Activated T-helper 17 cell treated with anti-CD3 and anti-CD28 coated beads, Interleukin-2, amount 50 U/mL, for 72 hours (primary cell): ENCODE data around the gene HACD3. TPM values are rescaled to one million over a fixed set of nuclear protein-coding genes. Genes with fewer than 3 reads are reported as not detected.
"Not testable (repeated sequence)": the region's sequence is repeated elsewhere in the genome, so short reads cannot be mapped to it uniquely, and the experiment has no call there.

Experiments
- ATAC-seq: fragments of 150-1000 bp; cut with Tn5 transposase; replicated peaks from 2 replicates; pipeline ENCODE4 v1.10.0; 2021; ENCODE audit warnings: mild to moderate bottlenecking, moderate library complexity
- H3K27ac Mint-ChIP-seq: one replicate; pipeline ENCODE4 v1.8.0; 2022; ENCODE audit warnings: mixed read lengths
- H3K27me3 Mint-ChIP-seq: one replicate; pipeline ENCODE4 v1.8.0; 2022; ENCODE audit warnings: mixed read lengths
- H3K36me3 Mint-ChIP-seq: one replicate; pipeline ENCODE4 v1.8.0; 2022; ENCODE audit warnings: low read depth, mild to moderate bottlenecking, mixed read lengths
- H3K4me1 Mint-ChIP-seq: one replicate; pipeline ENCODE4 v1.8.0; 2022; ENCODE audit warnings: mixed read lengths
- H3K4me3 Mint-ChIP-seq: one replicate; pipeline ENCODE4 v1.8.0; 2022; ENCODE audit warnings: mild to moderate bottlenecking, mixed read lengths
- H3K9me3 Mint-ChIP-seq: one replicate; pipeline ENCODE4 v1.8.0; 2022; ENCODE audit warnings: mixed read lengths
- total RNA-seq, 2 donors: library from RNA; stranded (reverse); gene quantifications; one replicate each; pipeline ENCODE4 v1.2.3, GENCODE V29; 2022

The HACD3 gene
- total RNA-seq, 2 donors from 2014 or later: 24.9 to 44.7 TPM

DNA sequence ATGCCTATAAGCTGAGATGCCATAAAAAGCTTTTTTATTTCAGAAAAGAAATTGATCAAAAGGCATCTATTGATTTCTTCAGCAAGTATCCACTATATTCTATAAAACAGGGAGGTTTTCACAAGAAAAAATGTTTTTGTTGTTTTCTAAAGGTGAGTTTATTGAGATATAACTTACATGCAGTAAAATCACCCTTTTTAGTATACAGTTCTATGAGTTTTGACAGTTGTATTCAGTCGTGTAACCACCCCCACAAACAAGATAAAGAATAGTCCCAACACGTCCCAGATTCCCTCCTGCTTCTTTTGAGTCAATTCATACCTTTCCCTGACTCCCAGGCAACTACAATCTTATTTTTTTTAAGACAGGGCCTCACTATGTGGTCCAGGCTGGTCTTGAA, 72.9 kb downstream of the HACD3 start:
- Mint-ChIP-seq H3K36me3 (peaks cover 80% of the 10 kb centered on the region), H3K27ac (no peak overlapping the region), H3K4me3 (no peak overlapping the region), H3K27me3 (no peaks in the 10 kb centered on the region), H3K4me1 (no peaks in the 10 kb centered on the region), H3K9me3 (no peaks in the 10 kb centered on the region)
- ATAC-seq: no peak

DNA sequence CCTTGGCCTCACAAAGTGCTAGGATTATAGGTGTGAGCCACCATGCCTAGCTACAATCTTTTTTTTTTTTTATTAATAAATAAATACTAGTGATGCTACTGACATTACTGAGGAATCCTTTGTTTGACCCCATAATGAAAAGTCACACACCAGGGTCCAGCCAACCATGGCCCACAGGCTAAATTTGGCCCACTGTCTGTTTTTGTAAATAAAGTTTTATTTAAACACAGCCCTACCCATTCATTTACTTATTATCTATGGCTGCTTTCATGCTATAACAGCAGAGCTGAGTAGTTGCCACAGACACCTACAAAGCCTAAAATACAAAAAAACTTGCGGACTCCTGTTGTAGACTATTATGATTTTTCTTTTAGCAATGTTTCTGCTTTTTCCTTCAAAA, 73.3 kb downstream of the HACD3 start:
- H3K27me3 Mint-ChIP-seq: no peaks in the 10 kb centered on the region
- no peak for ATAC-seq
- H3K36me3 Mint-ChIP-seq: peaks cover 76% of the 10 kb centered on the region
- no peaks in the 10 kb centered on the region for H3K9me3 Mint-ChIP-seq
- no peak overlapping the region for H3K27ac Mint-ChIP-seq
- H3K4me3 Mint-ChIP-seq: no peak overlapping the region
- H3K4me1 Mint-ChIP-seq: no peaks in the 10 kb centered on the region

DNA sequence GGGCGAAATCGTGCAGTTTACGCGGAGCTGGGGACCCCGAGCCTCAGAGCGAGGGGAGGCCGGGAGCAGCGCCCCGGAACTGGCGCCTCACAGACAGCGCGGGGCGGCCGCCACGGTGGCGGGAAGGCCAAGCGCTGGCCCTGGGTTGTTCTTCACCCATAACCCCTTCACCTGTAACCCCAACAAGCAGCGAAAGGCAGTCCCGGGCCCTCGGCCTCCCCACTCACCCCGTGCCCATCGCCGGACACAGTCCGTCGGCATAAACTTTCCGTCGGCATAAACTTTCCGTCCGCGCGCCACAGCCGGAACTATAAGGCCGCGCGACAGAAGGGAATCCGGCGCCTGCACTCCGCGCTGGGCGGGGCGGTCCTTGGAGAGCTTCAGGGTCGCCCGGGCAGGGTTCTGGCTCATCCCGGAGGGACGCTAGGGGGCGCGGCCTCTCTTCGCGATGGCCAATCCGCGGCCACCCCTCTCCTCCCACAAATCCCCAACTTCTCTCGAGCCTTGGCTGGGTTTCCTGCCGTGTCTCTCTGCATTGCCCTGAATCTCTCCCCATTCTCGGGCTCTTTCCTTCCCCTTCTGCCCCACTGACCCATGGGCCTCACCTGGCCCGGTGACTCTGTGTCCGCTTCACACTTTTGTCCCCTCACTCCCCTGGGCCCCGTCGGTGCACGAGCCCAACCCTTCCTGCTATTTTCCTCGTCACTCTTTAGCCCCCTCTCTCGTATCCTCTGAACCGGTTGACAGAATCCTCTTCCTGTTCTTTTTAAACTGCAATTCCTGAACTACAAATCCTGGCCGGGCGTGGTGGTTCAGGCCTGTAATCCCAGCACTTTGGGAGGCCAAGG, 80.8 kb downstream of the HACD3 start, which contains the start of gene INTS14:
Gene INTS14, minus strand, starts transcription at position 261 of the 848 bp plus-strand sequence. CDS start 3,751 bp downstream, outside the sequence.
- Mint-ChIP-seq H3K36me3 (peaks cover 13% of the 10 kb centered on the region), H3K4me3 (peak within 1 kb of the TSS; percentile 97), H3K4me1 (peaks cover 13% of the 10 kb centered on the region), H3K27ac (peak within 1 kb of the TSS; percentile 98), H3K9me3 (no peaks in the 10 kb centered on the region), H3K27me3 (no peaks in the 10 kb centered on the region)
- ATAC-seq: peak; percentile 99

- H3K36me3 Mint-ChIP-seq: peaks cover 6% of the 10 kb centered on the region
- ATAC-seq: no peak
- H3K27me3 Mint-ChIP-seq: no peaks in the 10 kb centered on the region
- H3K4me3 Mint-ChIP-seq: peak overlapping the region; percentile 97
- H3K9me3 Mint-ChIP-seq: no peaks in the 10 kb centered on the region
- H3K27ac Mint-ChIP-seq: peak overlapping the region; percentile 98
- peaks cover 13% of the 10 kb centered on the region for H3K4me1 Mint-ChIP-seq
Observed at GRCh38 chr15:65611888-65612615, 81.8 kb downstream of the HACD3 start.

- no peaks in the 10 kb centered on the region for H3K9me3 Mint-ChIP-seq
- ATAC-seq: peak; percentile 13
- no peaks in the 10 kb centered on the region for H3K27me3 Mint-ChIP-seq
- H3K27ac Mint-ChIP-seq: peak overlapping the region; percentile 98
- H3K4me3 Mint-ChIP-seq: peak overlapping the region; percentile 97
- H3K4me1 Mint-ChIP-seq: peaks cover 13% of the 10 kb centered on the region
- peaks cover under 1% of the 10 kb centered on the region for H3K36me3 Mint-ChIP-seq
Observed at GRCh38 chr15:65612616-65612946, 82.3 kb downstream of the HACD3 start.

DNA sequence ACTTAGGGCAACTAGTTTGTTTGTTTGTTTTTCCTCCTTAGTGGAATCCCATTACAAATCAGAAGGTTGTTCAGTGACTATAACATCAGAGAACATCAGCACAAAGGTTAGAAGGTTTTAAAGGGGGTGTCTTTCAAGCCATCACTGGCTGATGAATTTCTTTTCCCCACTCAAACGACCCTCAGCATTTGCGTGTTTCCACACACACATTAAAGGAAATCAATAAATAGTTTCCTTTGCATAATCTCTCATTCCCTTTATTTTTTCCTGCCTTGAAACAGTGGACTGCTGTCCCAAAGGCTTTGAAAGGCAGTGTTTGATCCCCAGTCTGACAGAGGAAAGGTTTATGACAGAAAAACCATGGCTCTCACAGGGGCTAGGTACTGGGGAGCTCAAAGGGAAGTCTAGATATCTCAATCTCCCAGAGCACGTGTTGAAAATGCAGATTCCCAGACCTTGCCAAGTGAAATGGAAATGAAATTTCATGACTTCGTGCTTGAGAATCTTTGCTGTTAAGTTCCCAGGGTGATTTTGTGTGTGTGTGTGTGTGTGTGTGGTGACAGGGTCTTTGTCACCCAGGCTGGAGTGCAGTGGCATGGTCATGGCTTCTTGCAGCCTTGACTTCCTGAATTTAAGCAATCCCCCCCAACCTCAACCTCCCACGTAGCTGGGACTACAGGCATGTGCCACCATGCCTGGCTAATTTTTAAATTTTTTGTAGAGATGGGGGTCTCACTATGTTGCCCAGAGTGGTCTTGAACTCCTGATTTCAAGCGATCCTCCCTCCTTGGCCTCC, 82.9 kb downstream of the HACD3 start:
- no peak for ATAC-seq
- no peaks in the 10 kb centered on the region for H3K36me3 Mint-ChIP-seq
- no peaks in the 10 kb centered on the region for H3K27me3 Mint-ChIP-seq
- H3K27ac Mint-ChIP-seq: peak overlapping the region; percentile 98
- H3K4me1 Mint-ChIP-seq: peaks cover 13% of the 10 kb centered on the region
- no peak overlapping the region for H3K4me3 Mint-ChIP-seq
- no peaks in the 10 kb centered on the region for H3K9me3 Mint-ChIP-seq

GRCh38 chr15:65615887-65616286, 85.6 kb downstream of the HACD3 start:
- H3K4me3 Mint-ChIP-seq, H3K4me1 Mint-ChIP-seq, ATAC-seq, H3K36me3 Mint-ChIP-seq, H3K9me3 Mint-ChIP-seq, H3K27me3 Mint-ChIP-seq, H3K27ac Mint-ChIP-seq: not testable (repeated sequence)

GRCh38 chr15:65618560-65619109, 88.4 kb downstream of the HACD3 start:
- H3K27ac Mint-ChIP-seq: no peak overlapping the region
- ATAC-seq: no peak
- H3K36me3 Mint-ChIP-seq: no peaks in the 10 kb centered on the region
- H3K27me3 Mint-ChIP-seq: no peaks in the 10 kb centered on the region
- no peak overlapping the region for H3K4me3 Mint-ChIP-seq
- no peaks in the 10 kb centered on the region for H3K4me1 Mint-ChIP-seq
- no peaks in the 10 kb centered on the region for H3K9me3 Mint-ChIP-seq

DNA sequence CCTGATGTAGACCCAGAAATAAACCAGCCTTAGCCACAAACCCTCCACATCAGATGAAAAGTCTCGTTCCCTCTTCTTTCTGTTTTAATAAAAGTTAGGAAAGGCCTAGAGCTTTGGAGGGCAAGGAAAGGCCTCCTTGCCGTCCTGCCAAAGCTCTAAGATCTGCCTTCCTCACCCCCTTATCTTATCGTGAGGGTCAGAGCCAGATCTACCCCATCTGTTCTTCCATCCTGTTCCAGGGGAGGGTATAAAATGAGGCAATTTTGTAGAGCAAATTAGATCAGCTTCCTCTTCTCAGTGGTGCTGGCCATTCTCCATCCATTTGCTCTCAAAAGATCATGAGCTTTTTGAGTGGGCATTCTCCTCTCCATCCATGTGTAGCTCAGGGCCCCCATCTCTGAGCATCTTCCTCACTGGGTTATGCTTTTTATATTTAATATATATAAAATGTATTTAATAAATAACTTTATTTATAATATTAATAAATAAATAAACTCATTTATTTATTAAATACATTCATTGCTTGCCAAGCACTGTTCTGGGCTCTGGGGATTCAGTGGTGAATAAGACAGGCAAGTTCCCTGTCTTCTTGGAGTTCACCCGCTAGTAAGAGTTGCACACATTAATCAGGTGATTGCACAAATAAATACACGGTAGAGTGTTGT, 89.5 kb downstream of the HACD3 start:
- Mint-ChIP-seq H3K4me1 (no peaks in the 10 kb centered on the region), H3K4me3 (no peak overlapping the region), H3K27ac (no peak overlapping the region), H3K36me3 (no peaks in the 10 kb centered on the region), H3K27me3 (no peaks in the 10 kb centered on the region), H3K9me3 (no peaks in the 10 kb centered on the region)
- ATAC-seq: no peak

GRCh38 chr15:65620833-65621232, 90.6 kb downstream of the HACD3 start:
- no peaks in the 10 kb centered on the region for H3K4me1 Mint-ChIP-seq
- H3K27me3 Mint-ChIP-seq: no peaks in the 10 kb centered on the region
- no peaks in the 10 kb centered on the region for H3K9me3 Mint-ChIP-seq
- no peaks in the 10 kb centered on the region for H3K36me3 Mint-ChIP-seq
- H3K4me3 Mint-ChIP-seq: no peak overlapping the region
- no peak for ATAC-seq
- no peak overlapping the region for H3K27ac Mint-ChIP-seq

- ATAC-seq: no peak
- Mint-ChIP-seq H3K9me3 (no peaks in the 10 kb centered on the region), H3K4me3 (no peak within 1 kb of the TSS), H3K27me3 (no peaks in the 10 kb centered on the region), H3K4me1 (no peaks in the 10 kb centered on the region), H3K27ac (no peak within 1 kb of the TSS), H3K36me3 (no peaks in the 10 kb centered on the region)
Observed at GRCh38 chr15:65621638-65622037, 91.4 kb downstream of the HACD3 start, which contains the start of gene SLC24A1. Gene SLC24A1, plus strand, starts transcription at chr15:65621938. Its CDS starts 2,143 bp downstream, at chr15:65624081.

DNA sequence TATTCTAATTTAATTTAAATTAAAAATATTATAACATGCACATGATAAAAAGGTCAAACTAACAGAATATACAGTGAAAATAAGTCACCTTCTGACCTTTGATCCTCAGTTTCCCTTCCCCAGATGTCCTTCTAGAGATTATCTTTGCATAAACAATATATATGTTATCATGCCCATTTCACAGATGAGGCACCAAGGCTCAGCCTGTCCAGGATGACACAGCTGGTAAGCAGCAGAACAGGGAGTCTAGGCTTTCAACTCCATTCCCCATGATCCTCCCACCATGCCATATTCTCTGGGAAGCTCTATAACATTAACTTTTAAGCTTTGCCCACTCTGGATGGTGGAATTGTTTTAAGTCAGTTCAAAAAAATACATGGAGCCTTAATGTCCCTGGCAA, 92.8 kb downstream of the HACD3 start:
- H3K9me3 Mint-ChIP-seq: no peaks in the 10 kb centered on the region
- no peak for ATAC-seq
- no peaks in the 10 kb centered on the region for H3K27me3 Mint-ChIP-seq
- no peak overlapping the region for H3K27ac Mint-ChIP-seq
- no peak overlapping the region for H3K4me3 Mint-ChIP-seq
- H3K36me3 Mint-ChIP-seq: no peaks in the 10 kb centered on the region
- no peaks in the 10 kb centered on the region for H3K4me1 Mint-ChIP-seq

GRCh38 chr15:65626856-65627255, 96.6 kb downstream of the HACD3 start:
- Mint-ChIP-seq H3K27me3 (no peaks in the 10 kb centered on the region), H3K36me3 (no peaks in the 10 kb centered on the region), H3K4me3 (no peak overlapping the region), H3K9me3 (no peaks in the 10 kb centered on the region), H3K27ac (no peak overlapping the region), H3K4me1 (peaks cover 7% of the 10 kb centered on the region)
- ATAC-seq: no peak
